Measurements from ENCODE around the gene HNMT.
"Not testable (repeated sequence)": the region's sequence is repeated elsewhere in the genome, so short reads cannot be mapped to it uniquely, and the experiment has no call there.

The HNMT gene

DNA sequence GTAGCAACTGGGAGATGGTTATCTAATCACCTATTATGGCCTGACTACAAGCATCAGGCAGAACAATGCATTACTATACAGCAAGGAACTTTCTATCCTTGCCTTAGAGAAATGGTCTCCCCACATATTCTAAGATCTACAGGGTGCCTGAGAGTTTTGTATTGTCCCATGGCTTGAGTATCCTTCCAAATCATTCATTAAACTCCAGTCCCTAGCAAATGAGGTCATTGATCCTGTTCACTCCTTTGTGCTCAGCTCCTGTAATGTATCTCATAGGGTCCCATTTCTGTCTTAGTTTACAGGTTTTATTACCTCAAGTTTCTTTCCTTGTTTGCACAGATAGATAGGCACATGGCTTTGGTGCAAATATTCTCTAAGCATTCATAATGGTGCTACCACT lies 9.0 kb downstream of the HNMT start:
- no peak for DNase-seq (ENCODE audit: low read depth in 3 of 3, low spot score in 1 of 3)

DNA sequence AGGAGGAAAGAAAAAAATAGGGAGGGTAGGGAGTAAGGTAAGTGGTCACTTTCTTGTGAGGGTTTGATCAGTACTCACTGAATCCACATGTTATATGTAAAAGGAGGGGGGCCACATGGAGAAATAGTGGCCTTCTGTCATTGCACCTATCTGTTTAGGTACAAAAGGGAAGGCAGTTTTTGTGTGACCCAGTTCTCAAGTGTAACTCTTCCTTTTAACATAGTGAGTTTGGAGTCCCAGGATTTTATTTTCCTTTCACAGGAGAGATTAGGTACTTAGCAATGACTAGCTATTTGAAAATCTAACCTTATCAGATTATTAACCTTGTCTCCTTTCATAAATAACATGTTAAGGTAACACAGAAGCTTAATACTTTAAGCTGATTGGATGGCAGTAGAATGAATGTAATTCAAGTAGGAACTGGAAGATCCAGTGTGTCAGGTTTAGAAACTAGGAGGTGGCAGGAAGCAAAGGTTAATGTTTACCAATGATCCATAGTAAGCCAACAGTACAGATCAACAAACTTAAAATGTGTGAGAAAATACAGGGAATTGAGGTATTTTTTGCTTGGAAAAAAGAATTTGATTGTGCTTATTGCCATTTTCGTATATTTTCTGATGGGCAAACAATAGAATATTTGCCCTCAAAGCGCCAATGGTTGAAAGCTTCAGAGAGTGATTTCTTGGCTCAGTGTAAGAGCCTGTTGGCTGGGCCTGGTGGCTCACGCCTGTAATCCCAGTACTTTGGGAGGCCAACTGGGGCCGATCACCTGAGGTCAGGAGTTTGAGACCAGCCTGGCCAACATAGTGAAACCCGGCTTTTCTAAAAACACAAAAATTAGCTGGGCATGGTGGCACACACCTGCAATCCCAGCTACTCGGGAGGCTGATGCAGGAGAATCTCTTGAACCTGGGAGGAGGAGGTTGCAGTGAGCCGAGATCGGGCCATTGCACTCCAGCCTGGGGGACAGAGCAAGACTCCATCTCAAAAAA lies 11.3 kb downstream of the HNMT start:
- DNase-seq (ENCODE audit: low read depth in 3 of 3, low spot score in 1 of 3): no peak

- no peak for DNase-seq (ENCODE audit: low read depth in 3 of 3, low spot score in 1 of 3)
These were observed 12.0 kb downstream of the HNMT start for GRCh38 chr2:137976274-137976673.

- DNase-seq (ENCODE audit: low read depth in 3 of 3, low spot score in 1 of 3): no peak
These were observed 13.5 kb downstream of the HNMT start for GRCh38 chr2:137977790-137978189.

- no peak for DNase-seq (ENCODE audit: low read depth in 3 of 3, low spot score in 1 of 3)
These were observed 16.2 kb downstream of the HNMT start for GRCh38 chr2:137980459-137980858.

DNA sequence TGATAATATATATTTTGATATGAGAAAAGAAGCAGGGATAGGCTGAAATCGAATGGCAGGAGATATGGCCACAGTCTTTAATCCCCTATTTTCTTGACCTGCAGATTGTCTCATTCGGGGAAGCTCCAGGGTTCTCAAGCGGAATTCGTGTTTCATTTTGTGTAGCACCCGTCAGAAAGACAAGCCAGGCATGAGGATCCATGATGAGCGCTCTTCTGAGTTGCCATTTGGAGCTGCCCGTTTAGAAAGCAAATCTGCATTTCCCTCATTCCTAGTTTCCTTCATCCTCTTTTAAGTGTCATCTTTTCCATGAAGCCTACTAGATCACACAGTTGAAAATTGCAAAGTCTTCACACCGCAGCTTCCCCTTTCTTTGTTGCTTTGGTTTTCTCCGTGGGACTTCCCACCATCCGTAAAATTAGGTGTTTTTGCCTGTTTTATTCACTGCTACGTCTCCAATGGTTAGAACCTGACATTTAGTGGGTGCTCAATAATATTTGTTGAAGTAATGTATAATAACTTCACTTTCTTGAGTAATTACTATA lies 16.9 kb downstream of the HNMT start:
- no peak for DNase-seq (ENCODE audit: low read depth in 3 of 3, low spot score in 1 of 3)

DNA sequence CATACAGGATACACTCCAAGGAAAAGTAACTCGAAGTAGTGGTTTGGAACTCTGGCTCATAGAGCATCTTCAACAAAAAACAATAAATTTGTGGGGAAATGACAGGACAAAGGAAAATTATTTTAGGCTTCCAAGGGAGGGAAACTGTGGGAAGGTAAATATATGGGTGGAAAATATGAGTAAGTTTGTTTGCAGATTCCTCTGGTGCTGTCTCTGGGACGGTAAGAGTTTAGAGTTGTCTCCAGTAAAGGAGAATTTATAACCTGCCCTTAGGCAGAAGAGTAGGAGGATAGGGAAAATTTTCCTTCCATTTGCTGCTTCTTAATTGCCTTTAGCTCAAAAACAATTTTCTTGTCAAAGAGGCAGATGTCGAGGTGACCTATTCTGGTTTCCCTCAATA lies 19.3 kb downstream of the HNMT start:
- no peak for DNase-seq (ENCODE audit: low read depth in 3 of 3, low spot score in 1 of 3)

GRCh38 chr2:137986268-137986667 lies 22.0 kb downstream of the HNMT start:
- DNase-seq (ENCODE audit: low read depth in 3 of 3, low spot score in 1 of 3): no peak

GRCh38 chr2:137987011-137987410 lies 22.7 kb downstream of the HNMT start:
- no peak for DNase-seq (ENCODE audit: low read depth in 3 of 3, low spot score in 1 of 3)

DNA sequence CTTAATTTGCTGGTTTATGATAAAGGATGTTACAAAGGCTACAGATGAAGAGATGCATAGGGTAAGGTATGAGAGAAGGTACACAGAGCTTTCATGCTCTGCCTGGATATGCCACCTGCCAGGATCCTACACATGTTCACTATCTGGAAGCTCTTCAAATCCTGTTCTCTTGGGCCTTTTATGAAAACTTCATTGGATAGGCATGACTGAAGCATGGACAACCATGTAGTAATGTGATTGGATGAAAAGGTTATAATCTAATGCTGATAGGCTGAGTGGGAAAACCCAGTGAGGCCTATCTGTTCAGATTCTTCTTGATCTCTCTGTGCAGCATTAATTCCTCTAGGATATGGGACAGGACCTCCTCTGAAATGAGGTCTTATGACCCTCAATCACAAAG lies 26.8 kb downstream of the HNMT start:
- DNase-seq (ENCODE audit: low read depth in 3 of 3, low spot score in 1 of 3): no peak

DNA sequence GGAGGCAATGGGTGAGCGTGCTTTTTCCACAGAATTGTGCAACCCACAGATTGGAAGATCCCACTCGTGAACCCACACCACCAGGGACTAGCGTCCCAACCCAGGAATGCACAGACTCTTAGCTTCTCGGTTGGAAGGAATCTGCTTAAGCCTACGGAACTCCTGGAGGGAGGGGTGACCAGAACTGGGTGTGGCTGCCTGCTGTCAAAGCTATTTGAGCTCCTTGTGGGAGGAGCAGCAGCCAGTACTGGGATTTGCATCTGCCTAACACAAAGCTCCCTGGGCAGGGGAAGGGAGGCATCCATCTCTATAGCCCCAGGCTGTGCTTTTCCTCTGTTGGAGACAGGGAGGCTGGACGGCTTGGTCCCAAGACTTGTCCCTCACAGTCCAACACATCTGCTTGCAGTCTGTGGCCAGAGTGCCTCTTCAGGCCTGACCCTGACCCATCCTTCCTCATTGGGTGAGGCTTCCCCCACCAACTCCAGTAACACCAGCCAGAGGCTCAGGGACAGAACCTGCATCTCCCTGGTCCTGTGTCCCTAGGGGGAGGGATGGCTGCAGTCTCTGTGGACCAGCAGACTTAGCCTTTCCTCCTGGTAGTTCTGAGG lies 27.9 kb downstream of the HNMT start:
- DNase-seq (ENCODE audit: low read depth in 3 of 3, low spot score in 1 of 3): no peak

- DNase-seq (ENCODE audit: low read depth in 3 of 3, low spot score in 1 of 3): not testable (repeated sequence)
These were observed 29.6 kb downstream of the HNMT start for GRCh38 chr2:137993715-137994476.

DNA sequence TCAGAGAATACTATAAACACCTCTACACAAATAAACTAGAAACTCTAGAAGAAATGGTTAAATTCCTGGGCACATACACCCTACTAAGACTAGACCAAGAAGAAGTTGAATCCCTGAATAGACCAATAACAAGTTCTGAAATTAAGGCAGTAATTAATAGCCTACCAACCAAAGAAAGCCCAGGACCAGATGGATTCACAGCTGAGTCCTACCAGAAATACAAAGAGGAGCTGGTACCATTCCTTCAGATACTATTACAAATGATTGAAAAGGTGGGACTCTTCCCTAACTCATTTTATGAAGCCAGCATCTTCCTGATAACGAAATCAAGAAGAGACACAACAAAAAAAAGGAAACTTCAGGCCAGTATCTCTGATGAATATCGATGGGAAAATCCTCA lies 31.1 kb downstream of the HNMT start:
- not testable (repeated sequence) for DNase-seq (ENCODE audit: low read depth in 3 of 3, low spot score in 1 of 3)

GRCh38 chr2:137996158-137996557 lies 31.9 kb downstream of the HNMT start:
- not testable (repeated sequence) for DNase-seq (ENCODE audit: low read depth in 3 of 3, low spot score in 1 of 3)

- no peak for DNase-seq (ENCODE audit: low read depth in 3 of 3, low spot score in 1 of 3)
These were observed 33.5 kb downstream of the HNMT start for GRCh38 chr2:137997733-137998132.

DNA sequence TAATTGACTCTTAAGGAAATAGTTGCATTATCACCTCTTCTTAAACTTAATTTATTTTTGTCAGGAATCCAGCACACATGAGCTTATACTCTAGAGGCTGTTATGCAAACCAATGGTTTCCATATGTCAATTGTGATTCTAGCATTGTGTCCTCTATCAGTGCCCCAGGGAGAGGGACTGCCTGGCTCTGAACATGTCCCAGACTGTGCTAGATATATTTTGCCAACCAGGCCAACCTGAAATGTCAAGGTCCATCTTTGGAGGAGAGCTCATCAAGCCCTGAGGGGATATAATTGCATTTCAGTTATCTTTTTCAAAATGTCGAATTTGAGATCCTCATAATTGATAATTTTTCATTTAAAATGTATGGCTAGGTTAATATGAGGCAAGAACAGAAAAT lies 34.2 kb downstream of the HNMT start:
- DNase-seq (ENCODE audit: low read depth in 3 of 3, low spot score in 1 of 3): no peak

DNA sequence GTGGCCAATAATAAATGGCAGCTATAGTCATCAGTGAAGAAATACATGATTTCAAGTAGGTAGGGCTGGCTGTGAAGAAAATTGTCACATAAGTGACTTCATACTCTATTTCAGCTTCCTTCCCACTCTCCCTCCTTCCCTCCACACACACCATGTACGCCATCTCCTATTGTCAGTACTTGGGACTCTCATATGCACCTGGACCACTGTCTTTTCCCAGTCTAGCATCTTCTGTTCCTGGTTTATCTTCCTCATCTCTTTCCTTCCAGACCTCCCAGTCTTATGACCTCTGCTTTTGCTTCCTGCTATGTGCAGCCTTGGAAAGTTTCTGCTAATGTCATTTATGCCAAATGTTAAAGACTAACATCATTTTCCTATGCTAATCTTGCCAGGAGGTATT lies 35.0 kb downstream of the HNMT start:
- no peak for DNase-seq (ENCODE audit: low read depth in 3 of 3, low spot score in 1 of 3)

DNA sequence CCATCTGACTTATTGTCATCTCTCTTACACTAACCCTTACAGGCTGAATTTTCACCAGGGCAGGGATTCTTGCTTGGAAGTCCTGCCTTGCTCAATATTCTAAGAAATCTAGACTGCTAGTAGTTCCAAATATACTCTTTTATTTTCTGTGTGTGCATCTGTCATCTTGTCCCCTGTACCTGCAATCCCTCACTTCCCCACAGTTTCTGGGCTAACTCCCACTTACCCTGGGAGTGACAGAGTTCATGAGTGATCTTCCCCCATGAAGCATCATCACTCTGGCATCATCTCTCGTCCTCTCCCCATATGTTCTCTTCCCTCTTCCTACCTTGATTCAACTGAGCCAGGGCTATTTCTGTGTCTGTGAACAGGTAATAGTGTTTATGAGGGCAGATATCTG lies 35.7 kb downstream of the HNMT start:
- no peak for DNase-seq (ENCODE audit: low read depth in 3 of 3, low spot score in 1 of 3)

GRCh38 chr2:138000796-138001195 lies 36.5 kb downstream of the HNMT start:
- DNase-seq (ENCODE audit: low read depth in 3 of 3, low spot score in 1 of 3): no peak

DNA sequence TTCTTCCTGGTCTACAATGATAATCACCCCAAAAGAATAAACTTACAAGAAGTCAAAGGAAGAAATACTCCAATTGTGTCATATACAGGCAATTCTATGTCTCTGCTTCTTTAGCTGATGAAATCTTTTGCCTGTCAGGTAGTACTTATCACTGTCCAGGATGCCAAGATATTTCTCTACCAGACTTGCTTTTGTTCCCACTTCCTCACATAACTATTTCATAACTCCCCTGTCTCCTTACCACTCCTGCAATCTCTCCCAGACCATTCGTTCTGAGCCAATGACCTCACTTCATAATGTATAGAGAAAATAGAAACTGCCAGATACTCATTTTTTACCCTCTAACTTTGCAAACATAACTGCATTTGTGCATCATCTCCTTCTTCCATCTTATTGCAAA lies 39.1 kb downstream of the HNMT start:
- no peak for DNase-seq (ENCODE audit: low read depth in 3 of 3, low spot score in 1 of 3)

GRCh38 chr2:138007431-138007830 lies 43.2 kb downstream of the HNMT start:
- DNase-seq (ENCODE audit: low read depth in 3 of 3, low spot score in 1 of 3): no peak

GRCh38 chr2:138009622-138010021 lies 45.3 kb downstream of the HNMT start:
- DNase-seq (ENCODE audit: low read depth in 3 of 3, low spot score in 1 of 3): no peak

All from stimulated activated CD4-positive, alpha-beta T cell treated with anti-CD3 and anti-CD28 coated beads, TNF-alpha, amount 100 ng/mL, for 1 hour (primary cell).